ENCODE results near the gene MAN1A2. TPM values are rescaled to one million over a fixed set of nuclear protein-coding genes. Genes with fewer than 3 reads are reported as not detected.

The MAN1A2 gene
- polyA plus RNA-seq, 1 donor from 2014 or later = 25.0 TPM

GRCh38 chr1:117575586-117576225, 208.5 kb downstream of the MAN1A2 start:
- Histone ChIP-seq H3K4me3 (ENCODE audit: low read length) (no peak overlapping the region), H3K4me2 (ENCODE audit: low read length) (no peak overlapping the region), H3K9ac (ENCODE audit: low read length) (no peak overlapping the region), H3K27ac (ENCODE audit: low read length) (no peak overlapping the region), H3K79me2 (replicated peaks; ENCODE audit: insufficient read depth, low read length) (no peaks in the 10 kb centered on the region), H3K9me3 (ENCODE audit: low read length) (no peaks in the 10 kb centered on the region), H3F3A (ENCODE audit: insufficient read depth, low read length, poor library complexity, severe bottlenecking) (no peaks in the 10 kb centered on the region), H3K27me3 (ENCODE audit: insufficient read depth, low read depth, low read length) (no peaks in the 10 kb centered on the region), H3K36me3 (ENCODE audit: insufficient read depth, low read length) (no peaks in the 10 kb centered on the region), H4K20me1 (ENCODE audit: insufficient read depth) (no peaks in the 10 kb centered on the region), H2AFZ (ENCODE audit: low read depth, low read length) (no peak overlapping the region), H3K9me2 (ENCODE audit: insufficient read depth, low read length) (no peaks in the 10 kb centered on the region)
- no peak for TF ChIP-seq EP300 (conservative IDR thresholded peaks at IDR 0.05; ENCODE audit: poor library complexity, severe bottlenecking)
- no peak for TF ChIP-seq EZH2 (IDR thresholded peaks at IDR 0.05; ENCODE audit: borderline replicate concordance, insufficient read depth, low read length, poor library complexity, severe bottlenecking)
- TF ChIP-seq REST (IDR thresholded peaks at IDR 0.05; ENCODE audit: borderline replicate concordance) = no peak
- no peak for TF ChIP-seq MXI1 (conservative IDR thresholded peaks at IDR 0.05; ENCODE audit: poor library complexity, severe bottlenecking)
- no peak for TF ChIP-seq RAD21 (conservative IDR thresholded peaks at IDR 0.05)
- no peak for TF ChIP-seq POLR2AphosphoS5 (IDR thresholded peaks at IDR 0.05)
- TF ChIP-seq SMC3 (conservative IDR thresholded peaks at IDR 0.05; ENCODE audit: poor library complexity) = no peak
- no peak for TF ChIP-seq TAF1 (IDR thresholded peaks at IDR 0.05; ENCODE audit: low read depth)
- no peak for TF ChIP-seq CTCF (IDR thresholded peaks at IDR 0.05; ENCODE audit: poor library complexity, severe bottlenecking)

- Histone ChIP-seq H3K9me2 (ENCODE audit: insufficient read depth, low read length) (no peaks in the 10 kb centered on the region), H3F3A (ENCODE audit: insufficient read depth, low read length, poor library complexity, severe bottlenecking) (no peaks in the 10 kb centered on the region), H3K36me3 (ENCODE audit: insufficient read depth, low read length) (no peaks in the 10 kb centered on the region), H3K4me3 (ENCODE audit: low read length) (no peak overlapping the region), H4K20me1 (ENCODE audit: insufficient read depth) (no peaks in the 10 kb centered on the region), H3K4me2 (ENCODE audit: low read length) (no peak overlapping the region), H3K9ac (ENCODE audit: low read length) (no peak overlapping the region), H3K27ac (ENCODE audit: low read length) (no peak overlapping the region), H3K9me3 (ENCODE audit: low read length) (no peaks in the 10 kb centered on the region), H3K27me3 (ENCODE audit: insufficient read depth, low read depth, low read length) (no peaks in the 10 kb centered on the region), H2AFZ (ENCODE audit: low read depth, low read length) (no peak overlapping the region), H3K79me2 (replicated peaks; ENCODE audit: insufficient read depth, low read length) (no peaks in the 10 kb centered on the region)
- TF ChIP-seq MXI1 (conservative IDR thresholded peaks at IDR 0.05; ENCODE audit: poor library complexity, severe bottlenecking) (no peak), SMC3 (conservative IDR thresholded peaks at IDR 0.05; ENCODE audit: poor library complexity) (no peak), EZH2 (IDR thresholded peaks at IDR 0.05; ENCODE audit: borderline replicate concordance, insufficient read depth, low read length, poor library complexity, severe bottlenecking) (no peak), EP300 (conservative IDR thresholded peaks at IDR 0.05; ENCODE audit: poor library complexity, severe bottlenecking) (no peak), RAD21 (conservative IDR thresholded peaks at IDR 0.05) (no peak), POLR2AphosphoS5 (IDR thresholded peaks at IDR 0.05) (no peak), CTCF (IDR thresholded peaks at IDR 0.05; ENCODE audit: poor library complexity, severe bottlenecking) (no peak), REST (IDR thresholded peaks at IDR 0.05; ENCODE audit: borderline replicate concordance) (no peak), TAF1 (IDR thresholded peaks at IDR 0.05; ENCODE audit: low read depth) (no peak)
Observed at GRCh38 chr1:117576236-117576635, 209.0 kb downstream of the MAN1A2 start.
